ENCODE data around the gene DCANP1. TPM values are rescaled to one million over a fixed set of nuclear protein-coding genes. Genes with fewer than 3 reads are reported as not detected.

Gene DCANP1
- total and polyA plus RNA-seq, 8 donors = 0.06 to 0.24 (median 0.13) TPM; not detected in 3

DNA sequence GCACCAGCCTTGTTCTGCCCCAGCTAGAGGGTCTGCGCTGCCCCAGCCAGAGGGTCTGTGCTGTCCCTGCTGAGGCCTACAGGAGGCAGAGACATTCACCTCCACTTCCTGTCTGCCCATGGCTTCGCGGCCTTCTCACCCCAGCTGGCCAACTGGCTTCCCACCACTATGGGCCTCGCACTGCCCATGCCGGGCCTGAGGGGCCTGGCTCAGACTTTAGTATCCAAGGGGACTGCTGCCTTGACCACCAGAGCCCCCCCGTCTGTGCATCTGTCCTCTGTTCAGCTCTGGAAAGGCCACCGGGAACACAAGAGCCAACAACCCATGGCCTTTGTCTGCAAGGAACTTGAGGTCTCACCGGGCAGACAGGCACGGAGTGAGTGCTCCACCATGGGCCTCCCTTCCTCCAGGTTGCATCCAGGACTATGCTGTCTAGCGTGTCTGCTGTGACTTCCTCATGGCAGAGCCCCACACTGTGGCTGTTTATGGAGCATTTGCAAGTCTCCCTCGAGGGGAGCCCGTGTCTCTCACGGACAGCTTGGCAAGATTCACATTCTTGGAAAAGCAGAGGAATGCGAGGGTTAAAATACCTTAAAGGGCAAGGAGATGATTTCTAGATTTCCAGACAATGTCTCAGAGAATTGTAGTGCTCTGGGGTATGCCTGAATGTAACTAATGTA, 1.7 kb downstream of the DCANP1 start:
- Histone ChIP-seq H3K4me1 (peaks cover 0 to 30% of the 10 kb centered on the region in 2 donors), H3K4me3 (no peak overlapping the region), H3K27ac (no peak overlapping the region), H3K36me3 (no peaks in the 10 kb centered on the region), H3K9me3 (no peaks in the 10 kb centered on the region), H3K27me3 (peaks cover 0 to 6% of the 10 kb centered on the region in 2 donors)
- ATAC-seq (no peak), DNase-seq (no peak)
- TF ChIP-seq, protein P1, sequence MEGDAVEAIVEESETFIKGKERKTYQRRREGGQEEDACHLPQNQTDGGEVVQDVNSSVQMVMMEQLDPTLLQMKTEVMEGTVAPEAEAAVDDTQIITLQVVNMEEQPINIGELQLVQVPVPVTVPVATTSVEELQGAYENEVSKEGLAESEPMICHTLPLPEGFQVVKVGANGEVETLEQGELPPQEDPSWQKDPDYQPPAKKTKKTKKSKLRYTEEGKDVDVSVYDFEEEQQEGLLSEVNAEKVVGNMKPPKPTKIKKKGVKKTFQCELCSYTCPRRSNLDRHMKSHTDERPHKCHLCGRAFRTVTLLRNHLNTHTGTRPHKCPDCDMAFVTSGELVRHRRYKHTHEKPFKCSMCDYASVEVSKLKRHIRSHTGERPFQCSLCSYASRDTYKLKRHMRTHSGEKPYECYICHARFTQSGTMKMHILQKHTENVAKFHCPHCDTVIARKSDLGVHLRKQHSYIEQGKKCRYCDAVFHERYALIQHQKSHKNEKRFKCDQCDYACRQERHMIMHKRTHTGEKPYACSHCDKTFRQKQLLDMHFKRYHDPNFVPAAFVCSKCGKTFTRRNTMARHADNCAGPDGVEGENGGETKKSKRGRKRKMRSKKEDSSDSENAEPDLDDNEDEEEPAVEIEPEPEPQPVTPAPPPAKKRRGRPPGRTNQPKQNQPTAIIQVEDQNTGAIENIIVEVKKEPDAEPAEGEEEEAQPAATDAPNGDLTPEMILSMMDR (IDR thresholded peaks at IDR 0.05) = no peak
- intact Hi-C loops (cut with DNase I) = no loop called here

DNA sequence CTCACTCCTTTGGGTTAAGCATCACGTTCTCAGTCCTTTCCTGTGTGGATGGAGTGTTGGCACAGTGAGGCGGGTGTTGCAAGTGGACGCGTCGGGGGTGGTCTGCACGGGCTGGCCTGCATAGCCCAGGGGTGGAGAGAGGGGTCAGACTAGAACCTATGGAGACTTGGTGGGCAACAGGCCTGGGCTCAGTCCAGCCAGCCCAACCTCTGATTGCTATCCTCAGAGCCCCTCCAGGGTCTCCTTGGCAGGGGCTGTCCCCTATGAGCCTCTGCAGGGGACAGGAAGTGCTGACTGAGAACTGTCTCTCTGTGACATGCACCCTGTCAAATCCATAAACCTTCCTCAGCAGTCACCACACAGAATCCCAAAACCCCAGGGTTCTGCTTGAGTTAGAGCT, 2.3 kb downstream of the DCANP1 start:
- no peak for DNase-seq
- intact Hi-C loops (cut with DNase I) = no loop called here
- no peaks in the 10 kb centered on the region for H3K9me3 ChIP-seq
- H3K4me1 ChIP-seq = peaks cover 0 to 30% of the 10 kb centered on the region in 2 donors
- H3K4me3 ChIP-seq = no peak overlapping the region
- H3K27ac ChIP-seq = no peak overlapping the region
- peaks cover 0 to 6% of the 10 kb centered on the region in 2 donors for H3K27me3 ChIP-seq
- ATAC-seq = no peak
- TF ChIP-seq, protein P1 (IDR thresholded peaks at IDR 0.05) = no peak
- H3K36me3 ChIP-seq = no peaks in the 10 kb centered on the region

DNA sequence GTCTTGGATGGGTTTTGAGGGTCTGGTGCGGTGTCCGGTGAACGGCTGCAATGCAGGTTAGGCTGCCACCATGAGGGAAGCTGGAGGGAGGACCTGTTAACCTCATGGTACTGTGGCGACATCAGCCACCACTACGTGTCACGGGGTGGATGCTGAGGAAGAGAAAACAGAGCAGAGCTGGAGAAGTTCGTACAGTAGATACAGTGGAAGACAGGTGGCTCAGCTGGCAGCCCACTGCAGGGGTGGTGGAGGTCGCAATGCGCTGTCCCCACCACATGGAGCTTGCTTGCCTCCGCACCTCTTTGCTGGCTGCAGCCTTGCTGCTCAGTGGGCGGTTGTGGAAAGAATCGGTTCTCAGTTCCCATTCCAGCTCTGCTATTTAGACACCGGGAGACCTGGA, 2.8 kb downstream of the DCANP1 start:
- no peak overlapping the region for H3K27ac ChIP-seq
- intact Hi-C loops (cut with DNase I) = no loop called here
- ATAC-seq (no peak), DNase-seq (no peak)
- TF ChIP-seq, protein P1 (IDR thresholded peaks at IDR 0.05) = no peak
- no peak overlapping the region for H3K4me3 ChIP-seq
- H3K36me3 ChIP-seq = no peaks in the 10 kb centered on the region
- H3K9me3 ChIP-seq = no peaks in the 10 kb centered on the region
- peaks cover 0 to under 1% of the 10 kb centered on the region in 2 donors for H3K27me3 ChIP-seq
- peaks cover 0 to 33% of the 10 kb centered on the region in 2 donors for H3K4me1 ChIP-seq

DNA sequence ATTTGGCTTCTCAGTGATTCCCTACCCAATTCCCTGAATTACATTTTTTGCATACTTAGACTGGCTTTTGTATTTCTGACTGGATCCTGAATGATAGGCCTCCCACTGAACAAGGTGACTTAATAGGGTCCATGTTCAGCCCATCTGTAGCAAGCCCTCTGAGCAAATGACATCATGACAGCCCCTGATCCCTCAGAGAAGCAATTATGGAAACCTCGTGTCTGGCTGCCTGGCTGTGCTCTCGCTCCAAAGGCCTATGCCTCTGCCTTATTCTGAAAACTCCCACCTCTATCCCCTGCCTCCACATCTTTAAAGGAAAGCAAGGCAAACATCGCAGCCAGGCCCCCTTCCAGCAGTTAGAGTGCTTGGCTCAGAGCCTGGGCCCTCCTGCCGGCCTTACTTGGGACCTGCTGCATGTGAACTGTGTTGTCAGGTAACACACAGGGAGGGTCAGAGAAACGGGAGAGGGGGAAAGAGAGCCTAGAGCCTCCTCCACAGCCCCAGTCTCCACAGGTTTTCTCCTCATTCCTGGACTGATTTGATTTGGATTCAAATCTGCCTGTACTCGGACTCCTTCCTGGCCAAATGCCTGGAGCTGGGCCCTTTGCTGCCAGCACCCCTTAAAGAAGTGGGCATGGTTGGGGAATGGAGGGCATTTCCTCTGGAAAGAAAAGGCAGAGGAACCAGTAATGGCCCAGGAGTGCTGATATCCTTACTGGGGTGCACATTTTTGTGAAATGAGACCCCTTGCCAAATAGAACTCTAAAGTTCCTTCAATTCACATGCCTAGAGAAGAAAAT, 3.8 kb downstream of the DCANP1 start:
- TF ChIP-seq, protein P1 (IDR thresholded peaks at IDR 0.05) = no peak
- DNase-seq (peak in 1 of 4 donors; percentile 56), ATAC-seq (no peak)
- Histone ChIP-seq H3K4me1 (peaks cover under 1 to 43% of the 10 kb centered on the region in 2 donors), H3K4me3 (no peak overlapping the region), H3K27ac (no peak overlapping the region), H3K9me3 (no peaks in the 10 kb centered on the region), H3K36me3 (no peaks in the 10 kb centered on the region), H3K27me3 (no peaks in the 10 kb centered on the region)
- intact Hi-C loops (cut with DNase I) = no loop called here
